ENCODE data around the gene USO1. TPM values are rescaled to one million over a fixed set of nuclear protein-coding genes. Genes with fewer than 3 reads are reported as not detected.
"Not testable (repeated sequence)": the region's sequence is repeated elsewhere in the genome, so short reads cannot be mapped to it uniquely, and the experiment has no call there.

The USO1 gene, protein sequence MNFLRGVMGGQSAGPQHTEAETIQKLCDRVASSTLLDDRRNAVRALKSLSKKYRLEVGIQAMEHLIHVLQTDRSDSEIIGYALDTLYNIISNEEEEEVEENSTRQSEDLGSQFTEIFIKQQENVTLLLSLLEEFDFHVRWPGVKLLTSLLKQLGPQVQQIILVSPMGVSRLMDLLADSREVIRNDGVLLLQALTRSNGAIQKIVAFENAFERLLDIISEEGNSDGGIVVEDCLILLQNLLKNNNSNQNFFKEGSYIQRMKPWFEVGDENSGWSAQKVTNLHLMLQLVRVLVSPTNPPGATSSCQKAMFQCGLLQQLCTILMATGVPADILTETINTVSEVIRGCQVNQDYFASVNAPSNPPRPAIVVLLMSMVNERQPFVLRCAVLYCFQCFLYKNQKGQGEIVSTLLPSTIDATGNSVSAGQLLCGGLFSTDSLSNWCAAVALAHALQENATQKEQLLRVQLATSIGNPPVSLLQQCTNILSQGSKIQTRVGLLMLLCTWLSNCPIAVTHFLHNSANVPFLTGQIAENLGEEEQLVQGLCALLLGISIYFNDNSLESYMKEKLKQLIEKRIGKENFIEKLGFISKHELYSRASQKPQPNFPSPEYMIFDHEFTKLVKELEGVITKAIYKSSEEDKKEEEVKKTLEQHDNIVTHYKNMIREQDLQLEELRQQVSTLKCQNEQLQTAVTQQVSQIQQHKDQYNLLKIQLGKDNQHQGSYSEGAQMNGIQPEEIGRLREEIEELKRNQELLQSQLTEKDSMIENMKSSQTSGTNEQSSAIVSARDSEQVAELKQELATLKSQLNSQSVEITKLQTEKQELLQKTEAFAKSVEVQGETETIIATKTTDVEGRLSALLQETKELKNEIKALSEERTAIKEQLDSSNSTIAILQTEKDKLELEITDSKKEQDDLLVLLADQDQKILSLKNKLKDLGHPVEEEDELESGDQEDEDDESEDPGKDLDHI
- polyA plus RNA-seq (2013, experiment 1 of 2), result 78.9 TPM
- polyA plus RNA-seq (2013, experiment 2 of 2), result 94.5 TPM

DNA sequence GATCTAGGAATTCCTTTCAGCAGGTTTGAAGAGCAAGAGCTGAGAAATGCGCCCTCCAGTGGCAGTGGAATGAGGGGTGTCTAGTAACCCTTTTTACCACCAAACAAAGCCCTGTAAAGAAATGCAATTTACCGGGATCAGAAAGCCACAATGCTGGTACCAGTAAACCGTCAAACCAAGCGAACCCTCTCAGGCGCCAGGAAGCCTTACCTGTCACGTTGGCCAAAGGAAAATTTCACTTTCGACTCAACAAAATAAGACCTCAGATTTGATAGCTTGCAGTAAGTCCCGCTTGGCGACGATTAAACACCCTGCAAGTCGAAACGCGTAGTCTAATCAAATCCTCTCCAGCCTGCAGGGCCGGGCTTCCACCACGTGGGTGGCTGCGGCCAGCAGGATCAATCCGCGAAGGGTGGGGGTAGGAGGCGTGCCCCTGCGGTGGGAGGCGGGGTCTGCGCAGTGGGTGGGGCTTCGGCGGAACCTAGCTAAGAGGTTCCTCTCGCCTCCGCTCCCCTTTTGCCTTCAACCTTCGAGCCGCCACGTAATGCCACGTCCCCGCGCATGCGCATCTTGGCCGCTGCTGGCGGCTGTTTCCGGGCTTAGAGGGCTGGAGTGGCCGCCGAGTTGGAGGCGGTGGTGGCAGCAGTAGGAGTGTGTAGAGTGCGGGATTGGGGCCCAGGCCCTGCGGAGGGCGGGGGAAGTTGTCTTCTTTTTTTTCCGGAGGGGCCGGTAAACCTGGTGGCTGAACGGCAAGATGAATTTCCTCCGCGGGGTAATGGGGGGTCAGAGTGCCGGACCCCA is at the start of gene USO1:
USO1 (plus strand) TSS at position 512 of the 801 bp plus-strand sequence; CDS start at position 755, 243 bp downstream.
- peaks cover 10% of the 10 kb centered on the region for H3K4me1 ChIP-seq (ENCODE audit: control insufficient read depth, insufficient read depth, low read length, poor library complexity, severe bottlenecking)

GRCh38 chr4:75675004-75675531 is 49.3 kb upstream of the USO1 start:
- H3K27ac ChIP-seq (ENCODE audit: low read depth, low read length, severe bottlenecking), result no peak overlapping the region
- WGBS, 2 experiments (ENCODE audit: insufficient coverage in 2 of 2), result 91 to 92% methylated on average over 8 to 11 of the region's 11 CpGs

More for the DNA sequence above, at the start of gene USO1:
- 0% methylated on average over 28 to 30 of the region's 48 CpGs for WGBS, 2 experiments (ENCODE audit: insufficient coverage in 2 of 2)
- Histone ChIP-seq H3K36me3 (ENCODE audit: control insufficient read depth, insufficient read depth, low read length) (peaks cover 7% of the 10 kb centered on the region), H3K4me3 (ENCODE audit: extremely low read depth, insufficient read depth, low read length, poor library complexity, severe bottlenecking) (peak within 1 kb of the TSS; percentile 96), H3K27ac (ENCODE audit: low read depth, low read length, severe bottlenecking) (peak within 1 kb of the TSS; percentile 100), H3K9me3 (ENCODE audit: control insufficient read depth, low read length) (no peaks in the 10 kb centered on the region)

GRCh38 chr4:75678473-75678872 is 45.9 kb upstream of the USO1 start:
- H3K4me1 ChIP-seq (ENCODE audit: control insufficient read depth, insufficient read depth, low read length, poor library complexity, severe bottlenecking), result peaks cover 4% of the 10 kb centered on the region
- H3K4me3 ChIP-seq (ENCODE audit: extremely low read depth, insufficient read depth, low read length, poor library complexity, severe bottlenecking), result no peak overlapping the region
- peaks cover 10% of the 10 kb centered on the region for H3K36me3 ChIP-seq (ENCODE audit: control insufficient read depth, insufficient read depth, low read length)
- H3K9me3 ChIP-seq (ENCODE audit: control insufficient read depth, low read length), result no peaks in the 10 kb centered on the region
- no peak overlapping the region for H3K27ac ChIP-seq (ENCODE audit: low read depth, low read length, severe bottlenecking)

More at GRCh38 chr4:75675004-75675531, 49.3 kb upstream of the USO1 start:
- Histone ChIP-seq H3K4me3 (ENCODE audit: extremely low read depth, insufficient read depth, low read length, poor library complexity, severe bottlenecking) (no peak overlapping the region), H3K36me3 (ENCODE audit: control insufficient read depth, insufficient read depth, low read length) (peaks cover 10% of the 10 kb centered on the region), H3K9me3 (ENCODE audit: control insufficient read depth, low read length) (no peaks in the 10 kb centered on the region), H3K4me1 (ENCODE audit: control insufficient read depth, insufficient read depth, low read length, poor library complexity, severe bottlenecking) (peaks cover 4% of the 10 kb centered on the region)

- Histone ChIP-seq H3K4me3 (ENCODE audit: extremely low read depth, insufficient read depth, low read length, poor library complexity, severe bottlenecking) (no peak overlapping the region), H3K27ac (ENCODE audit: low read depth, low read length, severe bottlenecking) (no peak overlapping the region), H3K9me3 (ENCODE audit: control insufficient read depth, low read length) (no peaks in the 10 kb centered on the region), H3K4me1 (ENCODE audit: control insufficient read depth, insufficient read depth, low read length, poor library complexity, severe bottlenecking) (peaks cover 4% of the 10 kb centered on the region), H3K36me3 (ENCODE audit: control insufficient read depth, insufficient read depth, low read length) (peaks cover 13% of the 10 kb centered on the region)
Observed at GRCh38 chr4:75678965-75679364, 45.4 kb upstream of the USO1 start.

DNA sequence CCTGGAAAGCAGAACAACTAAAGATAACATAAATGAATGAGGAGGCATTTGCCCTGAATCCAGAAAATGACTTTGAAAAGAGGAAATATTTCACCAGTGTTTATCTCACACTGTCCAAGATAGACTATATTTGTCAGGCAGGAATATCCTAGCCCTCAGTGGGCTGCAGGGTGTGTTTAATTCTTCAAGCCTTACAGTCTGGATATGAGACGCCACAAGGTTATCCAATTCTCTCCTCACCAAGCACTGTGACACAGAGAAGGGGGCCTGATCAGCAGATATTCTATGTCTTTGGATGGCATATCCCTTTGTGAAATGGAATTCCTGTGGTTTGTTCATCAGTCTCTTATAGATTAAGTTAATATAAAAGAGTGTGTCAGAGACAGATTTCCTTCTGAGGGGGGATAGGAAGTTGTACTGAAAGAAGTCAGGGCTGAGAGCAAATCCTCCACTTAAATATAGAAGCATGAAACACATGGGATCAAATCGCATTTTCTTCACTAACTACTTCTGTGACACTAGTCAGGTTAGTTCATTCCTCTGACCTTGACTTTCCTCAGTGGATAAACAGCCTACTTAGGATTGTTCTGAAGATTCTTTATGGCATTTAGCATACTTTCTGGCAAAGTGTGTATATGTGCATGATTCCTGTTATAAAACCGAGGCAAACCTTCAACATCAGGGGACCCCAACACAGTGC is 44.4 kb upstream of the USO1 start:
- 94 to 100% methylated on average over 1 to 2 of the region's 3 CpGs for WGBS, 2 experiments (ENCODE audit: insufficient coverage in 2 of 2)
- no peaks in the 10 kb centered on the region for H3K4me1 ChIP-seq (ENCODE audit: control insufficient read depth, insufficient read depth, low read length, poor library complexity, severe bottlenecking)
- H3K9me3 ChIP-seq (ENCODE audit: control insufficient read depth, low read length), result no peaks in the 10 kb centered on the region
- H3K36me3 ChIP-seq (ENCODE audit: control insufficient read depth, insufficient read depth, low read length), result peaks cover 13% of the 10 kb centered on the region
- H3K4me3 ChIP-seq (ENCODE audit: extremely low read depth, insufficient read depth, low read length, poor library complexity, severe bottlenecking), result no peak overlapping the region
- H3K27ac ChIP-seq (ENCODE audit: low read depth, low read length, severe bottlenecking), result no peak overlapping the region

GRCh38 chr4:75683482-75684155 is 40.8 kb upstream of the USO1 start:
- 91 to 100% methylated on average over 2 to 3 of the region's 6 CpGs for WGBS, 2 experiments (ENCODE audit: insufficient coverage in 2 of 2)
- Histone ChIP-seq H3K9me3 (ENCODE audit: control insufficient read depth, low read length) (no peaks in the 10 kb centered on the region), H3K36me3 (ENCODE audit: control insufficient read depth, insufficient read depth, low read length) (peaks cover 24% of the 10 kb centered on the region), H3K4me1 (ENCODE audit: control insufficient read depth, insufficient read depth, low read length, poor library complexity, severe bottlenecking) (no peaks in the 10 kb centered on the region), H3K27ac (ENCODE audit: low read depth, low read length, severe bottlenecking) (no peak overlapping the region), H3K4me3 (ENCODE audit: extremely low read depth, insufficient read depth, low read length, poor library complexity, severe bottlenecking) (no peak overlapping the region)

GRCh38 chr4:75685546-75686189 is 38.7 kb upstream of the USO1 start:
- WGBS, 2 experiments (ENCODE audit: insufficient coverage in 2 of 2), result no CpG with 5 or more reads among the region's 2 CpGs
- Histone ChIP-seq H3K9me3 (ENCODE audit: control insufficient read depth, low read length) (no peaks in the 10 kb centered on the region), H3K27ac (ENCODE audit: low read depth, low read length, severe bottlenecking) (no peak overlapping the region), H3K4me1 (ENCODE audit: control insufficient read depth, insufficient read depth, low read length, poor library complexity, severe bottlenecking) (no peaks in the 10 kb centered on the region), H3K36me3 (ENCODE audit: control insufficient read depth, insufficient read depth, low read length) (peaks cover 17% of the 10 kb centered on the region), H3K4me3 (ENCODE audit: extremely low read depth, insufficient read depth, low read length, poor library complexity, severe bottlenecking) (no peak overlapping the region)

DNA sequence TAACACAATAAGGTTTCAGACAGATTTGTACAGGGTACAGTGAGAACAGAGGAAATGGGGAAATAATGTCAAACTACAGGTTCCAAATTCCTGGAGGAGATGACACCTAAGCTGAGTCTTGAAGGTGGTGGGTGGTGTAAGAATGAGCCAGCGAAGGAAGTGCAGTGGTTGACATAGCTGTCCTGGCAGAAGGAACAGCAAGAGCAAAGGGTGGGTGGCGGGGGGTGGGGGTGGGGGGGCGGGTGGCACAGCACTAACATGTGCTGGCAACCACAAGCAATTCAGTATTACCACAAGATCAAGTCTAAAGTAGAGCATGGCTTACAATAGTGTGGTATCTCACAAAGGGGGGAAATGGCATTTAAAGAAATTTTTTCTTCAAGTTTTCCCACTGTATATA is 38.0 kb upstream of the USO1 start:
- peaks cover 17% of the 10 kb centered on the region for H3K36me3 ChIP-seq (ENCODE audit: control insufficient read depth, insufficient read depth, low read length)
- H3K9me3 ChIP-seq (ENCODE audit: control insufficient read depth, low read length), result no peaks in the 10 kb centered on the region
- H3K27ac ChIP-seq (ENCODE audit: low read depth, low read length, severe bottlenecking), result no peak overlapping the region
- WGBS, 2 experiments (ENCODE audit: insufficient coverage in 2 of 2), result no CpG with 5 or more reads among the region's 3 CpGs
- H3K4me1 ChIP-seq (ENCODE audit: control insufficient read depth, insufficient read depth, low read length, poor library complexity, severe bottlenecking), result no peaks in the 10 kb centered on the region
- no peak overlapping the region for H3K4me3 ChIP-seq (ENCODE audit: extremely low read depth, insufficient read depth, low read length, poor library complexity, severe bottlenecking)

DNA sequence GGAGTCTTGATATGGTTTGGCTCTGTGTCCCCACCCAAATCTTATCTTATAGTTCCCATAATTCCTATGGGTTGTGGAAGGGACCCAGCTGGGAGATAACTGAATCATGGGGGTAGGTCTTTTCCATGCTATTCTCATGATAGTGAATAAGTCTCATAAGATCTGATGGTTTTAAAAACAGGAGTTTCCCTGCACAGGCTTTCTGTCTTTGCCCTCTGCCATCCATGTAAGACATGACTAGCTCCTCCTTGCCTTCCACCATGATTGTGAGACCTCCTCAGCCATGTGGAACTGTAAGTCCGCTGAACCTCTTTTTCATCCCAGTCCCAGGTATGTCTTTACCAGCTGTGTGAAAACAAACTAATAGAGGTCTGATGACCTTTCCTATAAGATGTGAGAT is 37.3 kb upstream of the USO1 start:
- not testable (repeated sequence) for H3K4me3 ChIP-seq (ENCODE audit: extremely low read depth, insufficient read depth, low read length, poor library complexity, severe bottlenecking); H3K4me1 ChIP-seq (ENCODE audit: control insufficient read depth, insufficient read depth, low read length, poor library complexity, severe bottlenecking); H3K9me3 ChIP-seq (ENCODE audit: control insufficient read depth, low read length); H3K27ac ChIP-seq (ENCODE audit: low read depth, low read length, severe bottlenecking)
- WGBS, 2 experiments (ENCODE audit: insufficient coverage in 2 of 2), result 83 to 100% methylated on average over 1 of the region's 1 CpG
- H3K36me3 ChIP-seq (ENCODE audit: control insufficient read depth, insufficient read depth, low read length), result peaks cover 17% of the 10 kb centered on the region

Measured in mesodermal cell (in vitro differentiated cells).